ENCODE results near the gene TSPAN33.
"Not testable (repeated sequence)": the region's sequence is repeated elsewhere in the genome, so short reads cannot be mapped to it uniquely, and the experiment has no call there.

Gene TSPAN33

DNA sequence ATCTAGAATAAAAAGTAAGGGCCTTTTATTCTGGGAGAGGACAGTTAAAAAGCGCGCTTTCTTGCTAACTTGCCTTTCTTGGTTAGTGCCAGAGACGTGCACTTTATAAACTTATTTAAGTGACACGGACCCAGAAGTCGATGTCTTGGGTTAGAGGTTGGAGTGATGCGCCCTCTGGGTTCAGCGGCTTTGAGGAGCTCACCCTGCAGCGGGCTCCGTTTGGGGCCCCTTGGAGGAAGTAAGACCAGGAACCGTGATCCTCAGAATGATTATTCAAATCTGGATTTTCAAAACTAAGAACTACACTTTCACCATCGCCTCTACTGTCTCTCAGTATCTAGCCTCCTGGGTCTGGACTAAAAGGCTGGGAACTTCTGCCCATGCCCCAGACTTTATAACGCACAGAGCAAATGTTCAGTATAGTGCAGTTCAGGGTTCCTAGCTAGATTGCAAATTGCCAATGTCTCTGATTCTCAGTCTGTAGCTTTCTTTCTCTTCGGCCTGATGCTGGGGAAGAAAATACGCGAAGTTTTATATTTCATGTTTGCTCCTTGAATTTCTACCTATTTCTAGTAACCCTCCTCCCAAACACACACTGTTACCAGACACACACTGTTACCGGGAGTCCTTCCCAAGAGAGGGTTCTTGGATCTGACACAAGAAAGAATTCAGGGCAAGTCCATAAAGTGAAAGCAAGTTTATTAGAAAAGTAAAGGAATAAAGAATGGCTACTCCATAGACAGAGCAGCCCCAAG is 25.4 kb downstream of the TSPAN33 start:
- DNase-seq (ENCODE audit: low spot score) (no peak), FAIRE-seq (no peak)

DNA sequence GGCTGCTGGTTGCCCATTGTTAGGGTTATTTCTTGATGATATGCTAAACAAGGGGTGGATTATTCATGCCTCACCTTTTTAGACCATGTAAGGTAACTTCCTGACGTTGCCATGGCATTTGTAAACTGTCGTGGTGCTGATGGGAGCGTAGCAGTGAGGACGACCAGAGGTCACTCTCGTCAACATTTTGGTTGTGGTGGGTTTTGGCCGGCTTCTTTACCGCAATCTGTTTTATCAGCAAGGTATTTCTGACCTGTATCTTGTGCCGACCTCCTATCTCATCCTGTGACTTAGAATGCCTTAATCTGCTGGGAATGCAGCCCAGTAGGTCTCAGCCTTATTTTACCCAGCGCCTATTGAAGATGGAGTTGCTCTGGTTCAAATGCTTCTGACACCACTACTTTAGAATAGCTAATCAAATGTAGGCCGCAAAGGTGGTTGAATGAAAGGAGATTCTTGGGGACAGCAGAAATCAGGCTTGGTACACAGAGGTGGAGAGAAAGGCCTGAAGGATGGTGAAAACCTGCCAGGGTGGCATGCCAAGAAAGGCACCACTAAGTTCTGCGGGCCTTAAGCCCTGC is 26.0 kb downstream of the TSPAN33 start:
- DNase-seq (ENCODE audit: low spot score), result no peak
- no peak for FAIRE-seq

DNA sequence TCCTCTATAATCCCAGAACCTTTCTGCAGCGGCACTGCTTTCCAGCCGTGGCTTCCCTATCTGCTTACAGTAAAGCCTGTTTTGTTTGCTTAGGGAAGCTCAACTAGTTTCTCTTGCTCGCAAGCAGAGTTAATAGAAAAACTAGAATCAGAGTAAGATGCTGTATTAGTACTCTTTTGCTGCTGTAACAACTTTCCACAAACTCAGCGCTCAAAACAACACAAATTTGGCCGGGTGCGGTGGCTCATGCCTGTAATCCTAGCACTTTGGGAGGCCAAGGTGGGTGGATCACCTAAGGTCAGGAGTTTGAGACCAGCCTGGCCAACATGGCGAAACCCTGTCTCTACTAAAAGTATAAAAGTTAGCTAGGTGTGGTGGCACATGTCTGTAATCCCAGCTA is 29.4 kb downstream of the TSPAN33 start:
- FAIRE-seq; DNase-seq (ENCODE audit: low spot score): not testable (repeated sequence)

DNA sequence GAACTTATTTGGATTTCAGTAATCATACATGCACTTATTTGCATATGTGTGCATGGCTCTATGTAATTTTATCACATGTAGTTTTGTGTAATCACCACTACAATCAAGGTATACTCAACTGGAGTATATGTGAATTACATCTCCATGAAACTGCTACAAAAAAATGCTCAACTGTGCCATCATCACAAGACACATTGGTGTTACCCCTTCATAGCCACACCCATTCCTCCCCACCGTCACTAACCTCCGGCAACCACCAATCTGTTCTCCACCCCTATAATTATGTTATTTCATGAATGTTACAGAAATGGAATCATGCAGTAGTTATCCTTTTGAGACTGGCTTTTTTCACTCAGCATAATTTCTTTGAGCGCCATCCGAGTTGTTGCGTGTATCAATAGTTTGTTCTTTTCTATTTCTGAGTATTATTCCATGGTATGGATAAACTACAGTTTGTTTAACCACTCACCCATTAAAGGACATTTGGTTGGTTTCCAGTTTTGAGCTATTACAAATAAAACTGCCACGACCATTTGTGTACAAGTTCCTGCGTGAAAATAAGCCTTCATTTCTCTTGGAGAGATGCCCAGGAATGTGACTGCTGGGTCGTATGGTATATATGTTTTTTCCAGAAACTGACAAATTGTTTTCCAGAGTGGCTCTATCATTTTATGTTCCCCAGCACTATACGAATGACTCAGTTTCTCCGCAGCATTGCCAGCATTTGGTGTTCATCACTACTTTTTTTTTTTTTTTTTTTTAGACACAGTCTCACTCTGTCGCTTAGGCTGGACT is 32.6 kb downstream of the TSPAN33 start:
- FAIRE-seq (no peak), DNase-seq (ENCODE audit: low spot score) (no peak)

DNA sequence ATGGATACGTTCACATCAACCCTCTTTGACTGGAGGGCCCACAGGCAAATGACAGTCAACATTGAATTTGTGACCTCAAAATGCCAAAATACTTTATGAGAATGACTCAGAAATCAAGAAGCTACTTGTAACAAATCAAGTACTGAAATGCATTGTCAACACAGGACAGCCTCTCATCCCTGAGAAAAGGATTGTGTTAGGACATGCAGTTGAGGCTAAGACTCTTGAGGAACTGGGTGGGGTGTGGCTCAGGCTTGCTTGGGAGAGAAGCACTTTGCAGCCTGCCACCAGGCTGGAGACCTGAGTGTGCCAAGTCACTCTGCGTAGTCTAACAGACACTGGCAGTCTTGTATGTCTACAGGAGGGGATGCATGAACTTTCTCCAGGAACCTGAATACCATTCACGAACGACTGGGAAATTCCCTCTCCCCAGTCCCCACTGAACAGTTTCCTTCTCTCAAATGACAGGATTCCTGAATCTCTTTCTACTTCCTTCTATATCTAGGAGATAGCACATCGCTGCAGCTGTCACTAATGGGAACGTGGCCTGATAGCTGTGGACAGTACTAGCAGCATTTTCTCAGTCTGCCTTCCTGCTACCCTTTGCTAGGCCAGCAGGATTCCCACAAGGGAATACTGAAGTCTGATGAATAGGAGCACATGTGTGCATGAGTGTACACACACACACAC is 40.6 kb downstream of the TSPAN33 start:
- DNase-seq (ENCODE audit: low spot score), result no peak
- FAIRE-seq, result no peak

DNA sequence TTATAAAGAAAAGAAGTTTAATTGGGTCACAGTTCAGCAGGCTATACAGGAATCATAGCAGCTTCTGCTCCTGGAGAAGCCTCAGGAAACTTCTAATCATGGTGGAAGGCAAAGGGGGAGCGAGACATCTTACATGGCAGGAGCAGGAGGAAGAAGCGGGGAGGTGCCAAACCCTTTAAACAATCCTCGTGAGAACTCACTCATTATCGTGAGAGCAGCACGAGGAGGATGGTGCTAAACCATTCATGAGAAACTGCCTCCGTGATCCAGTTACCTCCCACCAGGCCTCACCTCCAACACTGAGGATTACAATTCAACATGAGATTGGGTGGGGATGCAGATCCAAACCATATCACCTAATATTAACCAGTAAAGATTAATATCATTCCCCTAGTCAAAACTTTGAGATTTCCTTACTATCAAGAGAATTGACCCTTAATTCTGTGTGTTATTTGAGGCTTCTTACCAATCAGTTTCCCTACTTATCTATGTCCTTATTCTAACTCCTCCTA is 42.3 kb downstream of the TSPAN33 start:
- DNase-seq (ENCODE audit: low spot score) (no peak), FAIRE-seq (no peak)

DNA sequence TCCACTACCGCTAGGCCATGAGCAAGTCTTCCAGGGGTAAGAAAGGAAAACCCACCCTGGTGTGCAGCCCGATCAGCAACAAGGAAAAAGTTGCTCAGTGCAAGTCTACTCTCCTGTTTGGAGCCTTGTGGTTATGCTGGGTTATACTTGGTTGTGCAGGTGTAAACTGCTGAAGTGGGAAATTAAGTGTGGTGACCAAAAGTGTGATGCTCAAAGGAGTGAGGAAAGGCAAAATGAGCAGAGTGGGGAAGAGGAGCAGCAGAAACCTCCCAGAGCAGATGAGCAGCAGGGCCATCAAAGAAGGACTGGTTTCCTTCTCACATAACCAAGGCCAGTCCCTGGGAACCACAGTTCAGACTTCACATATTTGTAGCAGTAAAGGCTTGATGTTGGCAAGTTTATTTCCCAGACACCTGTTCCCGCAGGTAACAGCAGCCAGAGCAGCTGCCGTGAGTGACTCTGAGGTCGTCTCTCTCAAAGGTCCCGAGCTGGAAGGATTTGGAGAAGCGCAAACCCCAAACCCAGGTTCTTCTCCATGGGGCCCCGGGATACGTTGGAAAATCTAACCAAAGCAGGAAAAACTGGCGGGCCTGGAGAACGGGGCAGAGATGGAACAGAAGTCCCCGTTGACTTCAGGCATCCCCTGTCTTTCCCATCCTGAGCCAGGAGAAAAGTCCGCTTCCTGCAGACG is 43.3 kb downstream of the TSPAN33 start:
- FAIRE-seq, result no peak
- no peak for DNase-seq (ENCODE audit: low spot score)

DNA sequence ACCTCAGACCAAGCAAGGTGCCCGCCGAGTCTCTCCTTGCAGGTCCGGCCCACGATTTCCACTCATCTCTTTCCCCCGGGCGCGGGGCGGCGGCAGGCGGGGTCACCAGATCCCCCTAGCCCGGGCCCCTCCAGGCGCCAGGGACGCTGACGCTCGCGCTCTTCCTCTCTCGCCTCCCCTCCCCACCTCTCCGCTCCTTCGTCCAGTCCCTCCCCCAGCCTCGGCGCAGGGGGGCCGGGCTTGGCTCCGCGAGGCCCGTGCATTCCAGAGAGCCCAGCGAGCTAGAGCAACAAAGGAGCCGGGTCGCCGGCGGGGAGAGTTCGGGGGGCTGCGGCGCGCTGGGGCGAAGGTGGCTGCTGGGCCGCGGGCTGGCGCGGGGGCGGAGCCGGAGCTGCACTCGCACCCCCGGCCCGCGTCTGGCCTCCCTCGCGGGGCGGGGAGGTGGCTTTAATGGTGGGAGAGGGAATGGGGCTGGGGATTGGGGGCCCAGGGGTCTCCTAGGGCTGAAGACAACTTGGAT is 43.9 kb downstream of the TSPAN33 start, which contains the start of gene SMO:
Gene SMO (plus strand): TSS at position 262 of the 520 bp plus-strand sequence. CDS start 519 bp downstream, outside the sequence.
- FAIRE-seq (no peak), DNase-seq (ENCODE audit: low spot score) (peak; percentile 71)

DNA sequence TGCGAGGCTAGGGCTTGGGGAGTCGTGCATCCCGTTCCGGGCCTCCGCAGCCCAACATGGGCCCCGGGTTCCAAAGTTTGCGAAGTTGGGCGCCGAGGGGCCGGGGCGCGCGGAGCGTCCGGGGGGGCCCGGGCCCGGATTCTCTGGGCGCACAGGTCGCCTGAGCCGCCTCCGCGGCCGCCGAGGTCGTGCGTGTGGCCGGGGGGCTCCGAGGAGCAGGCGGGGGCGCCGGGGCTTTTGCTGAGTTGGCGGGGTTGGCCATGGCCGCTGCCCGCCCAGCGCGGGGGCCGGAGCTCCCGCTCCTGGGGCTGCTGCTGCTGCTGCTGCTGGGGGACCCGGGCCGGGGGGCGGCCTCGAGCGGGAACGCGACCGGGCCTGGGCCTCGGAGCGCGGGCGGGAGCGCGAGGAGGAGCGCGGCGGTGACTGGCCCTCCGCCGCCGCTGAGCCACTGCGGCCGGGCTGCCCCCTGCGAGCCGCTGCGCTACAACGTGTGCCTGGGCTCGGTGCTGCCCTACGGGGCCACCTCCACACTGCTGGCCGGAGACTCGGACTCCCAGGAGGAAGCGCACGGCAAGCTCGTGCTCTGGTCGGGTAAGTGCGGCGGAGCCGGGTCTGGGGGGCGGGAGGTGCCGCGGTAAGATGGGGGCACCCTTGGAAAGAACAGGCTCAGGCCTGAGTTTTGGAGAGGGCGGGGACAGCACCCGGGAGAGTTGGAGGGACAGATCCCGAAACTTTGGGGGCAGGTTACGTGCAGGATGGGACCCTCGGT is 44.6 kb downstream of the TSPAN33 start:
- FAIRE-seq (no peak), DNase-seq (ENCODE audit: low spot score) (peak; percentile 57)

DNA sequence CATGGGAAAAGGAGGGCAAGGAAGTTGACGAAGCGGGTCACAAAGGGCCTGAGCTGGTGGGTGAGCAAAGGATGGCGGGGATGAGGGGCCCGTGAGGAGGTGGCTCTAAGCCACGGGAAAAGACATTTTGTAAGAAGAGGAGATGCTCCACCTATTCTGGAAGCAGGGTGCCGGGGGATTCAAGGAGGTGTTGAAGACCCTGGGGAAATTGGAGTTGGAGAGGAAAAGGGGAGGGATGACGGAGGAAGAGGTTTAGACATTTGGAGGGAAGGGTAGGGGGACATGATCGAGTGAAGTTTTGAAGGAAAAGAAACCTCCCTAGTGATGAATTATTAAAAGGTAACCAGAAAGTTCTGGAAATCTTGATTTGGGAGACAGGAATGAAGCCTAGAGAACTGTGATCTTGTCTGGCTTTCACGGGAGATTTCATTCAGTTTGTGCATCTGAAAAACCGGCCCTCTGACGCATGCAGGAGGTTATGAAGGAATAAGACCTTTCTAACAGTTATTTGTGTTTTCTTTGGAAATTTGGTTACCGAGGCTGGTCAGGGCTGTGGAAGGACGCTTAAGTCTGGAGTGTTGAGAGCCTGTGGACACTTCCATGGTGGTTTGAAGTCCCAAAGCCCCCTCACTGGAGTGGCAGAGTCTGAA is 45.3 kb downstream of the TSPAN33 start:
- no peak for DNase-seq (ENCODE audit: low spot score)

DNA sequence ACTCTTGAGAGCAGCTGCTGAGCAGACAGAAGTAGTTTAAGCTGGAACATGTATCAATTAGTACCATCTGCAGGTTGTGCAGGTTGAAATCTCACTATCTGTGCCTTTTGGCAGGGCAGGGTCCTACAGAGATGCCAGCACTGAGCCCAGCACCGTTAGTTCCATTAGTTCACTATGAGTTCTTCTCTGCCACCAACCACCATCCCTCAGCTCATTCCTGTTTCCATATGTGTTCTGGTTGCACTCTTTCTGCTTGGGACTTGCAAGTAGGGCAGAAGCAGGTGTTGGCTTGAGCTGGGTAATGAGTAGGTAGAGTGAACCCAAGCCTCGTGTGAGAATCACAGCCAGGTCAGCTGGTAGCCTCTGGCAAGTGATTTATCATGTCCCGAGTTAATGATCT is 46.8 kb downstream of the TSPAN33 start:
- no peak for FAIRE-seq

More for the DNA sequence above, 45.3 kb downstream of the TSPAN33 start:
- FAIRE-seq, result no peak

DNA sequence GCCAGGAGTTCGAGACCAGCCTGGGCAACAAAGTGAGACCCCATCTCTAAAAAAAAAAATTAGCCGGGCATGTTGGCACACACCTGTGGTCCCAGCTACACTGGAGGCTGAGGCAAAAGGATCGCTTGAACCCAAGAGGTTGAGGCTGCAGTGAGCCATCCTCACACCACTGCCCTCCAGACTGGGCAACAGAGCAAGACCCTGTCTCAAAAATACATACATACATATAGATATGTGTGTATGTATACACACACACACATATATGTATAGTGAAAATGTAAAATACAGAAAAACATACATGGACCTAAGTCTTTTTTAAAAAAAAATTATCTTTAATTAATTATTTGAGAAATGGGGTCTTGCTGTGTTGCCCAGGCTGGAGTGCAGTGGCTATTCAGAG is 49.4 kb downstream of the TSPAN33 start:
- FAIRE-seq (no peak), DNase-seq (ENCODE audit: low spot score) (no peak)

More for the DNA sequence above, 46.8 kb downstream of the TSPAN33 start:
- no peak for DNase-seq (ENCODE audit: low spot score)

DNA sequence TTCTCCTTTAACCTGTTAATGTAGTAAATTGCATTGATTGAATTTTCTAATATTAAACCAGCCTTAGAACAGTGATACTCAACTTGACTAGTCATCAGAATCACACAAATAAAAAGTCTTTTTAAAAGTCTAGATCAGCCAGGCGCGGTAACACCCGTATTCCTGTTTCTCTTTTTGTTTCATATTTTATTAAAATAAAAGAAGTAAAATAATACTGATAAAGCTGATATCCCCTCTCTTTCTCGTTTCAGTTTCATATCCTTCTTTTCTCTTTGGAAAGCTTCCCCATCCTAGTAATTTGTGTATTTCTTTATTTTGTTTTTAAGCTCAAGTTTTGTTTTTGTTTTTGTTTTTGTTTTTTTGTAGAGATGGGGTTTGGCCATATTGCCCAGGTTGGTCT is 53.3 kb downstream of the TSPAN33 start:
- FAIRE-seq (no peak), DNase-seq (ENCODE audit: low spot score) (no peak)

DNA sequence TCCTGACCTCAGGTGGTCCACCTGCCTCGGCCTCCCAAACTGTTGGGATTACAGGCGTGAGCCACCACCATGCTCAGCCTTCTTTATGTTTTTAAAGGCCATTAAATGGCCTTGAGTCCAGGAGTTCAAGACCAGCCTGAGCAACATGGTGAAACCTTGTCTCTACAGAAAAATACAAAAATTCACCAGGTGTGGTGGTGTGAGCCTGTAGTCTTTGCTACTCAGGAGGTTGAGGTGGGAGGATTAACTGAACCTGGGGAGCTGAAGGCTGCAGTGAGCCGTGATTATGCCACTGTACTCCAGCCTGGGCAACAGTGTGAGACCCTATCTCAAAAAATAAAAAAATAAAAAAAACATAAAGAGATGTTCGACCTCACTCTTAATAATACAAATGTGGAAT is 54.9 kb downstream of the TSPAN33 start:
- DNase-seq (ENCODE audit: low spot score) (no peak), FAIRE-seq (no peak)

DNA sequence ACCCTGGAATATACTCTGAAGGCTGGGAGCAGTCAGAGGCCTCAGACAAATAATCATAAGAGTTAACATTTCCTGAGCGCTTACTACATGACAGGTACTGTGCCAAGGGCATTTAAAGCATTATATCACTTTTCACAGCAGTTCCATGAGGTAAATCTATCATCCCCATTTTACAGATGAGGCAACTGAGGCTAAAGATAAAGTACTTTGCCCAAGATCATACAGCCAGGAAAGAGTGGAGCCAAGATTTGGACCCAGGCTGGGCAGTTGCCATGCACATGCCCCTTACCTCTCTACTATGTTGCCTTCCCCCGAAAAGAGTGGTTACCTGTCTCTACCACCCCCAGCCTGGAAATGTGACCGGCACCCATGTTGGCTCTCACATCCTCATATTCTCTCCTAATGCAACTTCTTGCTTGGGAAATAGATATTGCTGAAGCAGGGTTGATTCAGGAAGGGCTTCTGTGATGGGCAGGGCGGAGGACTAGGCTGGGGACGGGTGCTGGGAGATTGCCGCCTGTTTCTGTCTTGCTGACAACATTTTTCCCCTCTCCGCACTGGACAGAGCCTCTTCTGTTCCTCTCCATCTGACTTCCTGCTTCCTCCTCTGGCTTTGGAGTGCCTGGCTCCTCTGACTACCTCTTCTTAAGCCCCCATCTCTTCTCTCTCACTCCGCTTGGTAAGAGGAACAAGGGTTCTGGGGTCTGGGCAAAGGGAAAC is 57.7 kb downstream of the TSPAN33 start:
- no peak for FAIRE-seq
- no peak for DNase-seq (ENCODE audit: low spot score)

DNA sequence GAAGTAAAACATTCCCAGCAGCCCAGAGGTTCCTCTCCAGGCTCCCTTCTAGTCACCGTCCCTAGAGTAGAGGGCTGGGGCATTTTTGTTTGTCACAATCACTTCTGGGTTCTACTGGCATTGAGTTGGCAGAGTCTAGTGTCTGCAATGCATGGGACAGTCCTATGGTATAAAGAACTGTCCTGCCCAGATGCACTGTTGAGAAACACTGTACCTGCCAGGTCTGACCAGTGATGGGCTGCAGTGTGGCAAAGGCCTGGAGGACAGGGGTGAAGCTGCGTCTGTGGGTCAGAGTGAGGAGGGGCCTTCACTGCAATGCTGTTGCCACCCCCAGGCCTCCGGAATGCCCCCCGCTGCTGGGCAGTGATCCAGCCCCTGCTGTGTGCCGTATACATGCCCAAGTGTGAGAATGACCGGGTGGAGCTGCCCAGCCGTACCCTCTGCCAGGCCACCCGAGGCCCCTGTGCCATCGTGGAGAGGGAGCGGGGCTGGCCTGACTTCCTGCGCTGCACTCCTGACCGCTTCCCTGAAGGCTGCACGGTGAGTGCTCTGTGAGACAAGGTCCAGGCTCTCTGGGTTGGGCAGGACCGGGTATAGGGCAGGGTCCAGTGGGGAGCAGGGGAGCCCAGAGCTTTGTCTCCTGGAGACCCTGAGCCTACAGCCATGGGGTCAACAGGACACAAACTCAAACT is 58.7 kb downstream of the TSPAN33 start:
- DNase-seq (ENCODE audit: low spot score), result no peak
- FAIRE-seq, result no peak

DNA sequence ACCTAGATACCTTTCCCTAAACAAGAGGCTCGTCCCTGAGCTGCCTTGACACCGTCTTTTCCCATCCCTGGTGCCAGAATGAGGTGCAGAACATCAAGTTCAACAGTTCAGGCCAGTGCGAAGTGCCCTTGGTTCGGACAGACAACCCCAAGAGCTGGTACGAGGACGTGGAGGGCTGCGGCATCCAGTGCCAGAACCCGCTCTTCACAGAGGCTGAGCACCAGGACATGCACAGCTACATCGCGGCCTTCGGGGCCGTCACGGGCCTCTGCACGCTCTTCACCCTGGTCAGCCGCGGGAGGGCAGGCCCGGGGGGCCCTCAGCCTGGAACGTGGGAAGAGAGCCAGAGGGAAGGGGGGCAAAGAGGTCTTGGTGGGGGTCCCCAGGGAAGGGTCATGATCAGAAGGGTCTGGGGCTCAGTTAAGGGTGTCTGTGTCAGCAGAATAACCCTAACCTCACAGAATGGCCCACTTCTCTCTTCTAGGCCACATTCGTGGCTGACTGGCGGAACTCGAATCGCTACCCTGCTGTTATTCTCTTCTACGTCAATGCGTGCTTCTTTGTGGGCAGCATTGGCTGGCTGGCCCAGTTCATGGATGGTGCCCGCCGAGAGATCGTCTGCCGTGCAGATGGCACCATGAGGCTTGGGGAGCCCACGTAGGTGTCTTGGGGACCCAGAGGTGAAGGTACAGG is 60.8 kb downstream of the TSPAN33 start:
- DNase-seq (ENCODE audit: low spot score), result no peak
- FAIRE-seq, result no peak
